Hepatocyte (in vitro differentiated cells): ENCODE results near the gene MIR17HG. TPM values are rescaled to one million over a fixed set of nuclear protein-coding genes. Genes with fewer than 3 reads are reported as not detected.

ENCODE experiments used
- DNase-seq: peaks from one replicate; pipeline ENCODE4 v3.0.0-alpha.2; 2016; ENCODE audit warnings: low spot score
- H2AFZ ChIP-seq: fragments of 200-600 bp; sonication (generic); 2 replicates; pipeline ENCODE4 v1.6.0; 2016; ENCODE audit warnings: antibody characterized with exemption, mild to moderate bottlenecking
- H3K27ac ChIP-seq: fragments of 200-600 bp; sonication (generic); 2 replicates; pipeline ENCODE4 v1.5.1; 2016; ENCODE audit warnings: mild to moderate bottlenecking
- H3K27me3 ChIP-seq: fragments of 200-600 bp; sonication (generic); 2 replicates; pipeline ENCODE4 v1.6.1; 2016
- H3K36me3 ChIP-seq: fragments of 200-600 bp; sonication (generic); replicated peaks from 2 replicates; pipeline ENCODE4 v1.5.1; 2016; ENCODE audit warnings: low read depth; ENCODE audit not compliant: insufficient read depth
- H3K4me1 ChIP-seq: fragments of 200-600 bp; sonication (generic); 2 replicates; pipeline ENCODE4 v1.5.1; 2016; ENCODE audit warnings: mild to moderate bottlenecking, moderate library complexity; ENCODE audit not compliant: insufficient read depth
- H3K4me2 ChIP-seq: fragments of 200-600 bp; sonication (generic); 2 replicates; pipeline ENCODE4 v1.6.0; 2016
- H3K4me3 ChIP-seq: fragments of 200-600 bp; sonication (generic); 2 replicates; pipeline ENCODE4 v1.5.1; 2016; ENCODE audit warnings: mild to moderate bottlenecking
- H3K79me2 ChIP-seq: fragments of 200-600 bp; sonication (generic); 2 replicates; pipeline ENCODE4 v1.6.0; 2017; ENCODE audit warnings: mild to moderate bottlenecking
- H3K9me2 ChIP-seq: fragments of 200-600 bp; sonication (generic); replicated peaks from 2 replicates; pipeline ENCODE4 v1.6.0; 2017; ENCODE audit warnings: mild to moderate bottlenecking; ENCODE audit not compliant: insufficient read depth
- H3K9me3 ChIP-seq: fragments of 200-600 bp; sonication (generic); 2 replicates; pipeline ENCODE4 v1.5.1; 2016; ENCODE audit warnings: low read depth, mild to moderate bottlenecking
- H4K20me1 ChIP-seq: fragments of 200-600 bp; sonication (generic); 2 replicates; pipeline ENCODE4 v1.6.0; 2016; ENCODE audit warnings: mild to moderate bottlenecking; ENCODE audit not compliant: insufficient read depth, poor library complexity, severe bottlenecking
- CTCF ChIP-seq: fragments of 200-600 bp; sonication (generic); IDR thresholded peaks from 2 replicates; pipeline ENCODE4 v1.5.1; 2016; ENCODE audit warnings: antibody characterized with exemption, mild to moderate bottlenecking; ENCODE audit not compliant: poor library complexity
- EZH2 ChIP-seq: fragments of 200-600 bp; sonication (generic); IDR thresholded peaks from 2 replicates; pipeline ENCODE4 v1.6.1; 2016; ENCODE audit warnings: antibody characterized with exemption, mild to moderate bottlenecking, borderline replicate concordance
- EZH2phosphoT487 ChIP-seq: fragments of 200-600 bp; sonication (generic); IDR thresholded peaks from one replicate; pipeline ENCODE4 v1.6.1; 2018; ENCODE audit warnings: antibody characterized with exemption, mild to moderate bottlenecking, low read depth, moderate library complexity; ENCODE audit not compliant: unreplicated experiment, severe bottlenecking
- WGBS: methylation state at CpG from one replicate; pipeline ENCODE4 v1.1.6; 2016; ENCODE audit warnings: low lambda C conversion rate; ENCODE audit errors: missing lambda C conversion rate; 5-methylcytosine and 5-hydroxymethylcytosine counted together
- polyA plus RNA-seq: library from polyadenylated mRNA; unstranded; fragments of >200 nt; fragmentation: Nextera tagmentation; extraction: Ambion mirVana; gene quantifications from 2 replicates; pipeline ENCODE4 v1.2.1, GENCODE V29; 2016
- total RNA-seq: library from RNA; depleted of rRNA; stranded (reverse); fragments of >200 nt; gene quantifications from 2 replicates; pipeline ENCODE4 v1.2.3, GENCODE V29; 2014

MIR17HG gene
- total and polyA plus RNA-seq, 2 experiments from 2014 or later = 2.6 to 8.4 TPM

- no peaks in the 10 kb centered on the region for H3K4me1 ChIP-seq
- WGBS = 93% methylated on average over 1 of the region's 1 CpG
Measured at GRCh38 chr13:91368101-91368500, 20.6 kb downstream of the MIR17HG start.

DNA sequence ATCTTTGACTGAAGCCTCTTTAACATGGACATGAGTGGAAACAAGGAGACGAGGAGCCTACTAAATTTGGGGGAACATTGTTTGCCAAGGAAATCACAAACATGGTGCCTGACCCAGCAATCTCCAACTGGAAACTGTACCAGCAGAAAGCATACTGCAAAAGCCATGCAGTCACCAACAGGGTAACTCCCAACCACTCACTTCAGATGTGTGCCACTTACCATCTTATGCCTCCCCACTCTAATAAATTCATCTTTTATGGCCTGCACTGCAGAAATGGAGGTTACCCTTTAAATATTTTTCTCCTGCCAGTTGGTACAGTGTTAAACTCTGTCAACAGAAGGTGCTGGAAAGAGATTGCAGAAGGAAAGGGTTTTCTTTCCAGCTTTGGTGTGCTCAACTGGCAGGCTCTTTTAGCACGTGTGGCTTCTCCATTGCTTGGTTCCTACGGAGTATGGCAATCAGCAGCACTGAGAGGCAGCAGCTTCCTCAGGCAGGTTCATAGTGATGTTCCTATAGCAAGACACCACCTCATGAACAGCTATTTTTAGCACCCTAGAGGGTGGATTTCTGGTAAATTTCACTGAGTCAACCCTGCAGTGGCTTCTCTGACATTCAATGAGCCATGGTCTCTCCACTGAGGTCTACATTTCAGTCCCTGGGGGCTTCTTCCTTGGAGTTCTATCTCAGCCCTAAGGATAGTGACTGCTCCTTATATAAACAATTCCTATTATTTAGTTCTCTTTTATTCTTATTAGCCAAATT is 21.4 kb downstream of the MIR17HG start:
- 93% methylated on average over 3 of the region's 3 CpGs for WGBS
- H3K79me2 ChIP-seq = no peaks in the 10 kb centered on the region
- no peak overlapping the region for H3K4me3 ChIP-seq
- no peak overlapping the region for H3K4me2 ChIP-seq
- H3K4me1 ChIP-seq = no peaks in the 10 kb centered on the region
- no peaks in the 10 kb centered on the region for H3K9me2 ChIP-seq
- H4K20me1 ChIP-seq = no peaks in the 10 kb centered on the region
- H3K36me3 ChIP-seq = no peaks in the 10 kb centered on the region
- no peaks in the 10 kb centered on the region for H3K9me3 ChIP-seq
- TF ChIP-seq EZH2 (no peak), EZH2phosphoT487 (no peak), CTCF (no peak)
- DNase-seq = no peak
- no peak overlapping the region for H3K27ac ChIP-seq
- no peaks in the 10 kb centered on the region for H3K27me3 ChIP-seq
- H2AFZ ChIP-seq = no peak overlapping the region

More at GRCh38 chr13:91368101-91368500, 20.6 kb downstream of the MIR17HG start:
- Histone ChIP-seq H3K9me3 (no peaks in the 10 kb centered on the region), H3K79me2 (no peaks in the 10 kb centered on the region), H4K20me1 (no peaks in the 10 kb centered on the region), H3K9me2 (no peaks in the 10 kb centered on the region), H3K27me3 (no peaks in the 10 kb centered on the region), H2AFZ (no peak overlapping the region), H3K4me3 (no peak overlapping the region), H3K27ac (no peak overlapping the region), H3K4me2 (no peak overlapping the region), H3K36me3 (no peaks in the 10 kb centered on the region)
- DNase-seq = no peak
- no peak for TF ChIP-seq EZH2phosphoT487
- no peak for TF ChIP-seq EZH2
- no peak for TF ChIP-seq CTCF

DNA sequence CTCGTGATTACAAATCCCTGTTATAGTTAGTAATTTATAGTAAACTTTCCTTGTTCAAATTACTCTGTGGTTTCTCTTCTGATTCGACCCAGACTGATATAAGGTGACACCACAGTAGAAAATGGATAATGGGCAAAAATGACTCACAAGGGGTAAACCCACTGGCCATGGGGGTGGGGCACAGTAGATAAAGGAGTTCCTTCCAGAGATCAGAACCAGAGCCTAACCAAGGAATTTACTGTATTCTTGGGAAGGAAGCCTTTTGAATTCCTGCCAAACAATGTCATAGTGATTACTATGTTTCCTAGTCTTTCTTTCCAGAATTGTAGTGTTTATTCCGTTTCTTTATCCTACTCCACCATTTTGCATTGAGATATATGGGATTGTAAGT is 21.9 kb downstream of the MIR17HG start:
- no peak for TF ChIP-seq EZH2phosphoT487
- TF ChIP-seq CTCF = no peak
- TF ChIP-seq EZH2 = no peak
- Histone ChIP-seq H3K4me2 (no peak overlapping the region), H3K4me3 (no peak overlapping the region), H3K9me2 (no peaks in the 10 kb centered on the region), H3K4me1 (no peaks in the 10 kb centered on the region), H3K27me3 (no peaks in the 10 kb centered on the region), H3K27ac (no peak overlapping the region), H2AFZ (no peak overlapping the region), H3K9me3 (no peaks in the 10 kb centered on the region), H3K79me2 (no peaks in the 10 kb centered on the region), H4K20me1 (no peaks in the 10 kb centered on the region), H3K36me3 (no peaks in the 10 kb centered on the region)
- WGBS = 71% methylated on average over 3 of the region's 3 CpGs
- no peak for DNase-seq
